Ovary (tissue), 3 donors: ENCODE results near the gene SQSTM1.

ENCODE experiments used
- CTCF ChIP-seq, 3 donors: fragments of 450-650 bp in 2 of 3; fragments of 200-600 bp in 1 of 3; IDR thresholded peaks; one replicate each; pipeline versions ENCODE4 v1.5.1 to v1.8.0; 2016 to 2022; ENCODE audit warnings: antibody characterized with exemption in 3 of 3, mild to moderate bottlenecking in 1 of 3
- POLR2A ChIP-seq: fragments of 450-650 bp; IDR thresholded peaks from one replicate; pipeline ENCODE4 v1.6.1; 2017; ENCODE audit warnings: antibody characterized with exemption, mild to moderate bottlenecking, moderate library complexity
- donor health status: DM: no; HTN: no; CAD: no.

DNA sequence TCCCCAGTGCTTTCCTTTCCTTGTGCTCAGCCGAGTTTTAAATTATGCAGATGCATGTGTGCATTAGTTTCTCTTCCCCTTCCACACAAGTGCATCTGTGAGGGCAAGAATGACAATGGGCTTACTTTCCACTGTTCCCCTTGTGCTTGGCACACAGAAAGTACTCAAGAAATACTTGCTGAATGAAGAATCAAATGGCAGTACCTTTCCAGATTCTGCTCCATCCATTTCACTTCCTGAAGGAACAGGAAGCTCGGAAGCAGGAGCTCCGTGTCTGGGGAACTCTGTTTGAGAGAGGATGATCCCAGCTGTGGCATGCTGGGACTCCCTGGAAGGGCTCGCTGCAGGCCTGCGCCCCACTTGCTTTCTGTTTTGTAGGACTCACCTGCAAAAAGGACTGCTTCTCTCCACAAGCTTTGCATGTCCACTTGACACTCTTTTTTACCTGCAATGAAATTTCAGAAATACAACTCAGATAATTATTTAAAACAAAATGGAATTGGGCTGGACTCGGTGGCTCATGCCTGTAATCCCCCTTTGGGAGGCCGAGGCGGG, 32.4 kb downstream of the SQSTM1 start:
- TF ChIP-seq POLR2A (no peak), CTCF (IDR thresholded peaks at IDR 0.05) (no peak)
